Brain pericyte (primary cell): Measurements from ENCODE around the gene OR8D2.

Experiments used
- DNase-seq: peaks from one replicate; pipeline ENCODE4 v3.0.0-alpha.2; 2012; ENCODE audit warnings: low read depth, low spot score

Gene OR8D2

GRCh38 chr11:124320097-124320496 is at the start of gene OR8D2:
Gene OR8D2 (minus strand): TSS chr11:124320197. CDS start chr11:124320197, 0 bp downstream.
- DNase-seq: no peak

- DNase-seq: no peak
These were observed 39.6 kb upstream of the OR8D2 start for GRCh38 chr11:124359566-124359965.

- DNase-seq: no peak
These were observed 26.4 kb upstream of the OR8D2 start for GRCh38 chr11:124346311-124346955.

- DNase-seq: no peak
These were observed 24.3 kb upstream of the OR8D2 start for GRCh38 chr11:124344346-124344745.

- DNase-seq: no peak
These were observed 20.1 kb upstream of the OR8D2 start for GRCh38 chr11:124340142-124340447.

GRCh38 chr11:124339396-124340141 is 19.6 kb upstream of the OR8D2 start:
- DNase-seq: no peak

GRCh38 chr11:124331873-124332272 is 11.9 kb upstream of the OR8D2 start:
- DNase-seq: no peak

- no peak for DNase-seq
These were observed 9.9 kb upstream of the OR8D2 start for GRCh38 chr11:124329787-124330478.

GRCh38 chr11:124327775-124328174 is 7.8 kb upstream of the OR8D2 start:
- DNase-seq: no peak

- no peak for DNase-seq
These were observed 2.4 kb upstream of the OR8D2 start for GRCh38 chr11:124322356-124322755.

- no peak for DNase-seq
These were observed 4.9 kb downstream of the OR8D2 start for GRCh38 chr11:124315052-124315451.

GRCh38 chr11:124313849-124314248 is 6.1 kb downstream of the OR8D2 start, which contains the start of gene OR8D1:
Gene OR8D1 (minus strand): TSS chr11:124313949. CDS start chr11:124310766, 3,183 bp downstream.
- no peak for DNase-seq

- no peak for DNase-seq
These were observed 6.9 kb downstream of the OR8D2 start for GRCh38 chr11:124313131-124313530.

- no peak for DNase-seq
These were observed 8.3 kb downstream of the OR8D2 start for GRCh38 chr11:124311670-124312069.

- no peak for DNase-seq
These were observed 8.7 kb downstream of the OR8D2 start for GRCh38 chr11:124311269-124311668.

- DNase-seq: no peak
These were observed 9.3 kb downstream of the OR8D2 start for GRCh38 chr11:124310721-124311120.

GRCh38 chr11:124307093-124307492 is 12.9 kb downstream of the OR8D2 start:
- no peak for DNase-seq

GRCh38 chr11:124302347-124303125 is 17.5 kb downstream of the OR8D2 start:
- DNase-seq: no peak

- DNase-seq: no peak
These were observed 18.4 kb downstream of the OR8D2 start for GRCh38 chr11:124301548-124301947.

GRCh38 chr11:124297921-124298320 is 22.1 kb downstream of the OR8D2 start:
- DNase-seq: no peak

- no peak for DNase-seq
These were observed 24.0 kb downstream of the OR8D2 start for GRCh38 chr11:124296016-124296415.

GRCh38 chr11:124294687-124295086 is 25.3 kb downstream of the OR8D2 start:
- DNase-seq: no peak
